Measurements from ENCODE around the gene SRP68.

Gene SRP68

GRCh38 chr17:76002100-76002499 is 70.2 kb downstream of the SRP68 start:
- no peak overlapping the region for H2BK15ac ChIP-seq (replicated peaks; ENCODE audit: low read depth)

GRCh38 chr17:76000755-76001521 is 71.4 kb downstream of the SRP68 start, which contains the start of gene CDK3:
Gene CDK3 (plus strand): TSS chr17:76000855. CDS start chr17:76001426, 571 bp downstream.
- no peak within 1 kb of the TSS for H3K4me3 ChIP-seq (ENCODE audit: low read length)
- peak within 1 kb of the TSS; percentile 62 for H3K18ac ChIP-seq (ENCODE audit: low read length)
- no CpG with 5 or more reads among the region's 21 CpGs for WGBS (ENCODE audit: extremely low coverage, insufficient coverage, low lambda C conversion rate)
- no peak within 1 kb of the TSS for H3K27ac ChIP-seq (ENCODE audit: low read depth, low read length)
- H4K5ac ChIP-seq (ENCODE audit: low read length): no peak within 1 kb of the TSS
- H3K4me2 ChIP-seq (ENCODE audit: low read length): no peak within 1 kb of the TSS
- H2AK5ac ChIP-seq (ENCODE audit: low read length): peak within 1 kb of the TSS; percentile 83
- no peak within 1 kb of the TSS for H3K23ac ChIP-seq (ENCODE audit: low read length)
- no peaks in the 10 kb centered on the region for H3K27me3 ChIP-seq (ENCODE audit: insufficient read depth, low read length, poor library complexity)
- H3K79me1 ChIP-seq (ENCODE audit: low read length): no peaks in the 10 kb centered on the region
- H3K9ac ChIP-seq (ENCODE audit: low read length): peak within 1 kb of the TSS; percentile 18
- H4K8ac ChIP-seq (ENCODE audit: low read depth, low read length): no peak within 1 kb of the TSS
- H2BK15ac ChIP-seq (replicated peaks; ENCODE audit: low read depth): no peak within 1 kb of the TSS
- H2BK5ac ChIP-seq (ENCODE audit: low read length): peak within 1 kb of the TSS; percentile 34
- H3K79me2 ChIP-seq (ENCODE audit: control insufficient read depth, insufficient read depth, low read length): no peaks in the 10 kb centered on the region
- no peak within 1 kb of the TSS for H2BK120ac ChIP-seq (ENCODE audit: low read depth, low read length)
- H3K56ac ChIP-seq (ENCODE audit: low read length): peak within 1 kb of the TSS; percentile 28
- peaks cover 4% of the 10 kb centered on the region for H3K36me3 ChIP-seq (ENCODE audit: control insufficient read depth, insufficient read depth, low read length)
- H3K4ac ChIP-seq (ENCODE audit: low read depth, low read length): peak within 1 kb of the TSS; percentile 38
- H3K4me1 ChIP-seq (ENCODE audit: control insufficient read depth, low read depth, low read length): no peaks in the 10 kb centered on the region
- no peak for DNase-seq

More at GRCh38 chr17:76002100-76002499, 70.2 kb downstream of the SRP68 start:
- DNase-seq: no peak
- Histone ChIP-seq H3K4me2 (ENCODE audit: low read length) (no peak overlapping the region), H3K4me3 (ENCODE audit: low read length) (no peak overlapping the region), H3K4me1 (ENCODE audit: control insufficient read depth, low read depth, low read length) (no peaks in the 10 kb centered on the region), H4K8ac (ENCODE audit: low read depth, low read length) (no peak overlapping the region), H2BK120ac (ENCODE audit: low read depth, low read length) (no peak overlapping the region), H3K36me3 (ENCODE audit: control insufficient read depth, insufficient read depth, low read length) (peaks cover 4% of the 10 kb centered on the region), H3K9ac (ENCODE audit: low read length) (no peak overlapping the region), H3K23ac (ENCODE audit: low read length) (no peak overlapping the region), H3K79me2 (ENCODE audit: control insufficient read depth, insufficient read depth, low read length) (no peaks in the 10 kb centered on the region), H3K18ac (ENCODE audit: low read length) (no peak overlapping the region), H3K79me1 (ENCODE audit: low read length) (no peaks in the 10 kb centered on the region), H4K5ac (ENCODE audit: low read length) (no peak overlapping the region), H3K56ac (ENCODE audit: low read length) (no peak overlapping the region), H3K4ac (ENCODE audit: low read depth, low read length) (no peak overlapping the region), H2AK5ac (ENCODE audit: low read length) (no peak overlapping the region), H2BK5ac (ENCODE audit: low read length) (no peak overlapping the region), H3K27ac (ENCODE audit: low read depth, low read length) (no peak overlapping the region), H3K27me3 (ENCODE audit: insufficient read depth, low read length, poor library complexity) (no peaks in the 10 kb centered on the region)
- no CpG with 5 or more reads among the region's 12 CpGs for WGBS (ENCODE audit: extremely low coverage, insufficient coverage, low lambda C conversion rate)

DNA sequence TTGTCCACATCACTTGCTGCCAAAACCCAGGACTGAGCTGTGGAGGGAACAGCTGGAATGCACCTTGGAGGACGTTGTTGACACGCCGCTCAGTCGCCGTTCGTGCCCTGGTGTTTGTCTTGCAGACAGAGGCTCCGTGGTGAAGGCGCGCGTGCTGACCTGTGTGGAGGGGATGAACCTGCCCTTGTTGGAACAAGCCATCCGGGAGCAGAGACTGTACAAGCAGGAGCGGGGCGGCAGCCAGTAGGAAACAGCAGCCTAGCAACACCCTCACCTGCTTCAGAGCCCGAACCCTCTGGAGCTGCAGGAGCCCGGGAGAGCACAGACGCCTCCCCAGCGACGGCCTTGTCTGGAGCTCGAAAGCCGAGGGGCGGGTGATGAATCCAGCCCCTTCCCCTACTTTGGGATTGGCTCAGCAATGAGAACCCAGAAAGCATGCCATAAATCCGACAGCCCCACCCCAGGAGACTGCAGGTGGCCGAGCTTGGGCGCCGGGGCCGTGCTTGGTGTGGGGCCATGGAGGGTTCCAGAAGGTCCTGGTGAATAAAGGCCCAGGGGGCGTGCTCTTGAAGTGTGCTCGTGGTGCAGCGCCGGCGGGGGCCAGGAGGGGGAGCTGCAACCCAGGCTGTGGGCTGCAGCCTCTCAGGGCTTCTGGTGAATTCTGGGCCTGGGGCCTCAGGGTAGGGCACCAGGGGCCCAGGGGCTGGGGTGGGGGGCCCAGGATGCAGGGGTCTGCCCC is 72.1 kb downstream of the SRP68 start:
- Histone ChIP-seq H3K23ac (ENCODE audit: low read length) (no peak overlapping the region), H3K36me3 (ENCODE audit: control insufficient read depth, insufficient read depth, low read length) (peaks cover 2% of the 10 kb centered on the region), H4K5ac (ENCODE audit: low read length) (no peak overlapping the region), H3K4me1 (ENCODE audit: control insufficient read depth, low read depth, low read length) (no peaks in the 10 kb centered on the region), H4K8ac (ENCODE audit: low read depth, low read length) (no peak overlapping the region), H3K27me3 (ENCODE audit: insufficient read depth, low read length, poor library complexity) (no peaks in the 10 kb centered on the region), H3K56ac (ENCODE audit: low read length) (peak overlapping the region; percentile 28), H2BK15ac (replicated peaks; ENCODE audit: low read depth) (no peak overlapping the region), H3K79me2 (ENCODE audit: control insufficient read depth, insufficient read depth, low read length) (no peaks in the 10 kb centered on the region), H3K79me1 (ENCODE audit: low read length) (no peaks in the 10 kb centered on the region), H3K4me2 (ENCODE audit: low read length) (no peak overlapping the region), H2BK5ac (ENCODE audit: low read length) (peak overlapping the region; percentile 34), H3K27ac (ENCODE audit: low read depth, low read length) (no peak overlapping the region), H2AK5ac (ENCODE audit: low read length) (peak overlapping the region; percentile 57), H3K18ac (ENCODE audit: low read length) (peak overlapping the region; percentile 62), H2BK120ac (ENCODE audit: low read depth, low read length) (no peak overlapping the region), H3K4me3 (ENCODE audit: low read length) (no peak overlapping the region), H3K4ac (ENCODE audit: low read depth, low read length) (peak overlapping the region; percentile 38), H3K9ac (ENCODE audit: low read length) (peak overlapping the region; percentile 18)
- WGBS (ENCODE audit: extremely low coverage, insufficient coverage, low lambda C conversion rate): no CpG with 5 or more reads among the region's 31 CpGs
- peak; percentile 85 for DNase-seq

- Histone ChIP-seq H2AK5ac (ENCODE audit: low read length) (no peak overlapping the region), H3K23ac (ENCODE audit: low read length) (peak overlapping the region; percentile 45), H3K79me1 (ENCODE audit: low read length) (no peaks in the 10 kb centered on the region), H3K4me2 (ENCODE audit: low read length) (no peak overlapping the region), H3K9ac (ENCODE audit: low read length) (no peak overlapping the region), H3K4me3 (ENCODE audit: low read length) (no peak overlapping the region), H3K79me2 (ENCODE audit: control insufficient read depth, insufficient read depth, low read length) (no peaks in the 10 kb centered on the region), H2BK15ac (replicated peaks; ENCODE audit: low read depth) (no peak overlapping the region), H3K56ac (ENCODE audit: low read length) (peak overlapping the region; percentile 2), H3K4ac (ENCODE audit: low read depth, low read length) (no peak overlapping the region), H3K27ac (ENCODE audit: low read depth, low read length) (no peak overlapping the region), H3K4me1 (ENCODE audit: control insufficient read depth, low read depth, low read length) (no peaks in the 10 kb centered on the region), H3K18ac (ENCODE audit: low read length) (no peak overlapping the region), H2BK120ac (ENCODE audit: low read depth, low read length) (no peak overlapping the region), H3K27me3 (ENCODE audit: insufficient read depth, low read length, poor library complexity) (no peaks in the 10 kb centered on the region), H3K36me3 (ENCODE audit: control insufficient read depth, insufficient read depth, low read length) (peaks cover 2% of the 10 kb centered on the region), H2BK5ac (ENCODE audit: low read length) (no peak overlapping the region), H4K5ac (ENCODE audit: low read length) (no peak overlapping the region), H4K8ac (ENCODE audit: low read depth, low read length) (no peak overlapping the region)
- no CpG with 5 or more reads among the region's 9 CpGs for WGBS (ENCODE audit: extremely low coverage, insufficient coverage, low lambda C conversion rate)
- peak; percentile 40 for DNase-seq
Observed at GRCh38 chr17:75998327-75998795, 74.0 kb downstream of the SRP68 start.

DNA sequence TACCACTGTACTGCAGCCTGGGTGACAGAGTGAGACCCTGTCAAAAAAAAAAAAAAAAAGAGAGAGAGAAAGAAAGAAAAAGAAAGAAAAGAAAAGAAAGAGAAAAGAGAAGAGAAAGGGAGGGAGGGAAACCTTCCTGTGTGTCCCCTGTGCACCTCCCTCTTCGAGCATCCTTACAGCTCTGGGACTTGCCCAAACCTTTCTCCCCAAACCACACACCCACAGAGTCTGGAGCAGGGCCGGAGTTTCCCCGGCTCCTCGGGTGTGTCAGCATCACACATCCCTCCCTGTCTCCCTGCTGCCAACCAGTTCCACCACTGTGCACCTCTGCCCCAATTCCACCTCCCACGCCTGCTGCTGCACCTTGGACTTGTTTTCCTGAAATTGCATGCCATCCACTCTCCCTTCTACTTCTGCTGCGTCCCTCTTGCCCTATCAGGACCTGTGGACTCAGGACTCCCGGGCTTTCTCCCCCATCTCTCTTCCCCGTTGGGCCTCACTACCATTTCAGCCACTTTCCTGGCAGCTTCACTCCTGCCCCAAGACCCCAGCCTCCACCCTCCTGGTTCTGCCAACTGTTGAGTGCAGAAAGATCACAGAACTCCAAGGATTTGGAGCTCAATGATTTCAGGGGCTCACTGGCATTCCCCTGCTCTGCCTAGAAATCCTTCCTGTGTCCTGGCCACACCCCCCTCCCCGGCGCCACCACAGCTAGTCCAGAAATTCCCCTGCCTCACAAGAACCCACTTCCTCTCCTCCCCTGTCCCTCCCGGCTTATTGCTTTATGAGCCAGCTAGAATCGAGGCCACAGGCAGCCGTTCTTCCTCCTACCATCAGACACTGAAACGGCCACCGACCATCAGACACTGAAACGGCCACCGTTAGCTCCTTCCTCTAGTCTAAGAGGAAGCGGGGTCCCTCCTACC is 75.4 kb downstream of the SRP68 start:
- DNase-seq: peak; percentile 27
- WGBS (ENCODE audit: extremely low coverage, insufficient coverage, low lambda C conversion rate): no CpG with 5 or more reads among the region's 18 CpGs
- H3K27ac ChIP-seq (ENCODE audit: low read depth, low read length): no peak overlapping the region

More for the DNA sequence above, 75.4 kb downstream of the SRP68 start:
- no peaks in the 10 kb centered on the region for H3K36me3 ChIP-seq (ENCODE audit: control insufficient read depth, insufficient read depth, low read length)
- H3K18ac ChIP-seq (ENCODE audit: low read length): no peak overlapping the region
- no peak overlapping the region for H3K4me3 ChIP-seq (ENCODE audit: low read length)
- H2AK5ac ChIP-seq (ENCODE audit: low read length): no peak overlapping the region
- H2BK5ac ChIP-seq (ENCODE audit: low read length): no peak overlapping the region
- peak overlapping the region; percentile 8 for H3K9ac ChIP-seq (ENCODE audit: low read length)
- H3K79me1 ChIP-seq (ENCODE audit: low read length): no peaks in the 10 kb centered on the region
- H3K4ac ChIP-seq (ENCODE audit: low read depth, low read length): no peak overlapping the region
- no peak overlapping the region for H4K5ac ChIP-seq (ENCODE audit: low read length)
- H2BK15ac ChIP-seq (replicated peaks; ENCODE audit: low read depth): no peak overlapping the region
- no peak overlapping the region for H3K23ac ChIP-seq (ENCODE audit: low read length)
- no peak overlapping the region for H2BK120ac ChIP-seq (ENCODE audit: low read depth, low read length)
- H3K4me1 ChIP-seq (ENCODE audit: control insufficient read depth, low read depth, low read length): no peaks in the 10 kb centered on the region
- no peaks in the 10 kb centered on the region for H3K27me3 ChIP-seq (ENCODE audit: insufficient read depth, low read length, poor library complexity)
- no peak overlapping the region for H4K8ac ChIP-seq (ENCODE audit: low read depth, low read length)
- no peak overlapping the region for H3K4me2 ChIP-seq (ENCODE audit: low read length)
- no peaks in the 10 kb centered on the region for H3K79me2 ChIP-seq (ENCODE audit: control insufficient read depth, insufficient read depth, low read length)
- peak overlapping the region; percentile 83 for H3K56ac ChIP-seq (ENCODE audit: low read length)
